Loucy (cell line): Measurements from ENCODE around the gene TMEM43.

Source experiments
- H2AFZ ChIP-seq: fragments of 200-600 bp; sonication (generic); 2 replicates; pipeline ENCODE4 v1.6.0; 2016; ENCODE audit warnings: antibody characterized with exemption, mild to moderate bottlenecking, low read length, moderate library complexity
- H3F3A ChIP-seq: fragments of 200-600 bp; 2 replicates; pipeline ENCODE4 v1.6.0; 2016; ENCODE audit warnings: antibody characterized with exemption, low read depth, mild to moderate bottlenecking
- H3K27me3 ChIP-seq: fragments of 200-600 bp; sonication (generic); 2 replicates; pipeline ENCODE4 v1.6.1; 2014; ENCODE audit warnings: low read length, mild to moderate bottlenecking; ENCODE audit not compliant: insufficient read depth, poor library complexity, severe bottlenecking
- H3K36me3 ChIP-seq: fragments of 200-600 bp; sonication (generic); 2 replicates; pipeline ENCODE4 v1.6.1; 2016; ENCODE audit warnings: low read length; ENCODE audit not compliant: insufficient read depth
- H3K4me1 ChIP-seq: fragments of 200-600 bp; sonication (generic); 2 replicates; pipeline ENCODE4 v1.5.1; 2014; ENCODE audit warnings: low read length, mild to moderate bottlenecking; ENCODE audit not compliant: insufficient read depth, poor library complexity, severe bottlenecking
- H3K4me2 ChIP-seq: fragments of 200-600 bp; sonication (generic); 2 replicates; pipeline ENCODE4 v1.6.0; 2014; ENCODE audit warnings: antibody characterized with exemption, low read length, low read depth, mild to moderate bottlenecking; ENCODE audit not compliant: poor library complexity, severe bottlenecking
- H3K4me3 ChIP-seq: fragments of 200-600 bp; sonication (generic); 2 replicates; pipeline ENCODE4 v1.5.1; 2014; ENCODE audit warnings: low read length, mild to moderate bottlenecking, mixed read lengths; ENCODE audit not compliant: poor library complexity, severe bottlenecking
- H3K79me2 ChIP-seq: fragments of 200-600 bp; sonication (generic); 2 replicates; pipeline ENCODE4 v1.6.1; 2014; ENCODE audit warnings: low read length; ENCODE audit not compliant: insufficient read depth
- H3K9ac ChIP-seq: fragments of 200-600 bp; sonication (generic); 2 replicates; pipeline ENCODE4 v1.6.0; 2014; ENCODE audit warnings: mild to moderate bottlenecking, low read depth, low read length, moderate library complexity; ENCODE audit not compliant: poor library complexity, severe bottlenecking
- H3K9me2 ChIP-seq: fragments of 200-600 bp; sonication (generic); replicated peaks from 2 replicates; pipeline ENCODE4 v1.6.1; 2016; ENCODE audit warnings: low read depth, low read length, mixed read lengths
- H3K9me3 ChIP-seq: fragments of 200-600 bp; sonication (generic); 2 replicates; pipeline ENCODE4 v1.6.1; 2014; ENCODE audit warnings: mild to moderate bottlenecking, antibody characterized with exemption, low read length, low read depth; ENCODE audit not compliant: insufficient read depth
- H4K20me1 ChIP-seq: fragments of 200-600 bp; sonication (generic); 2 replicates; pipeline ENCODE4 v1.6.0; 2014; ENCODE audit warnings: antibody characterized with exemption, low read length, mild to moderate bottlenecking; ENCODE audit not compliant: insufficient read depth, poor library complexity, severe bottlenecking
- EZH2phosphoT487 ChIP-seq: fragments of 200-600 bp; IDR thresholded peaks from 2 replicates; pipeline ENCODE4 v1.6.1; 2018; ENCODE audit warnings: antibody characterized with exemption, mild to moderate bottlenecking, moderate library complexity, borderline replicate concordance
- TF ChIP-seq, protein P1 (sequence below): fragments of 200-600 bp; sonication (generic); conservative IDR thresholded peaks from 2 replicates; pipeline ENCODE4 v1.5.1; 2014; ENCODE audit warnings: mild to moderate bottlenecking, antibody characterized with exemption, low read length

Gene TMEM43

DNA sequence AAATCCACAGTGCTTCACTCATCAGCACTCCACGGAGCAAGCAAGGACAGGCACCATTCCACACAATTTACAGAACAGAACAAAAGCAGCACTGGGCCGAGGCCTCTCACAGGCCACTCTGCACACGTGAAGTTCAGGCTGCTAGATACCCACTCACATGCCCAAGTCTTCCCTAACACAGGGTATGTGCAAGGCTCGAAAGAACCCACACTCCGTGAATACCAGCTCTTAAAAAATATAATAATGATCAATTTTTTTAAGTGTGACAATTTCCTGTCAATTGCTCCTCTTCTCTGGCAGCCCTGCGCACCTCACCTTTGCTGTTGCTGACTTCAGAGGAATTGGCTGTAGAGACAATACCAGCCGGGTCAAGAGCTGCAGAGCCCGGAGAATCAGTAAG, 34.6 kb downstream of the TMEM43 start:
- TF ChIP-seq, protein P1, sequence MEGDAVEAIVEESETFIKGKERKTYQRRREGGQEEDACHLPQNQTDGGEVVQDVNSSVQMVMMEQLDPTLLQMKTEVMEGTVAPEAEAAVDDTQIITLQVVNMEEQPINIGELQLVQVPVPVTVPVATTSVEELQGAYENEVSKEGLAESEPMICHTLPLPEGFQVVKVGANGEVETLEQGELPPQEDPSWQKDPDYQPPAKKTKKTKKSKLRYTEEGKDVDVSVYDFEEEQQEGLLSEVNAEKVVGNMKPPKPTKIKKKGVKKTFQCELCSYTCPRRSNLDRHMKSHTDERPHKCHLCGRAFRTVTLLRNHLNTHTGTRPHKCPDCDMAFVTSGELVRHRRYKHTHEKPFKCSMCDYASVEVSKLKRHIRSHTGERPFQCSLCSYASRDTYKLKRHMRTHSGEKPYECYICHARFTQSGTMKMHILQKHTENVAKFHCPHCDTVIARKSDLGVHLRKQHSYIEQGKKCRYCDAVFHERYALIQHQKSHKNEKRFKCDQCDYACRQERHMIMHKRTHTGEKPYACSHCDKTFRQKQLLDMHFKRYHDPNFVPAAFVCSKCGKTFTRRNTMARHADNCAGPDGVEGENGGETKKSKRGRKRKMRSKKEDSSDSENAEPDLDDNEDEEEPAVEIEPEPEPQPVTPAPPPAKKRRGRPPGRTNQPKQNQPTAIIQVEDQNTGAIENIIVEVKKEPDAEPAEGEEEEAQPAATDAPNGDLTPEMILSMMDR, result no peak
- no peak for TF ChIP-seq EZH2phosphoT487
- H3K36me3 ChIP-seq, result peaks cover 72% of the 10 kb centered on the region

DNA sequence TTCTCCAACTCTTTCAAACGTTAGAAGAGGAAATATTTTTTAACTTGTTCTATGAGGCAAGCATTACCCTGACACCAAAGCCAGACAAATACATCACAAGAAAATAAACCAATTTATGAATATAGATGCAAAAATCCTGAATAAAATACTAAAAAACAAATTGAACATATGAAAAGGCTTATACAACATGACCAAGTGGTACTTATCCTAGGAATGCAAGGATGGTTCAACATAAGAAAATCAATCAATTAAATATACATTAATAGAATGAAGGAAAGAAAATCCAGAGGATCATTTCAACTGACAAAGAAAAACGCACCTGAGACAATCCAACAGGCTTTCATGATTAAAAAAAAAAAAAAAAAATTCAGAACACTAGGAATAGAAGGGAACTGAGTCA, 36.4 kb downstream of the TMEM43 start:
- Histone ChIP-seq H3K9me2 (no peaks in the 10 kb centered on the region), H3K36me3 (peaks cover 77% of the 10 kb centered on the region), H2AFZ (no peak overlapping the region), H3F3A (no peaks in the 10 kb centered on the region), H3K9me3 (peaks cover 7% of the 10 kb centered on the region; the same call in 1 of the 2 replicates), H3K9ac (no peak overlapping the region), H4K20me1 (no peaks in the 10 kb centered on the region), H3K4me1 (no peaks in the 10 kb centered on the region), H3K4me3 (no peak overlapping the region), H3K4me2 (no peak overlapping the region), H3K27me3 (no peaks in the 10 kb centered on the region), H3K79me2 (no peaks in the 10 kb centered on the region)
- TF ChIP-seq, protein P1, result no peak
- TF ChIP-seq EZH2phosphoT487, result no peak

More for the DNA sequence above, 34.6 kb downstream of the TMEM43 start:
- Histone ChIP-seq H2AFZ (no peak overlapping the region), H4K20me1 (no peaks in the 10 kb centered on the region), H3K79me2 (no peaks in the 10 kb centered on the region), H3K9ac (no peak overlapping the region), H3K4me3 (no peak overlapping the region), H3K9me3 (peaks cover 7% of the 10 kb centered on the region; the same call in 1 of the 2 replicates), H3F3A (no peaks in the 10 kb centered on the region), H3K4me1 (no peaks in the 10 kb centered on the region), H3K27me3 (no peaks in the 10 kb centered on the region), H3K9me2 (no peaks in the 10 kb centered on the region), H3K4me2 (no peak overlapping the region)

DNA sequence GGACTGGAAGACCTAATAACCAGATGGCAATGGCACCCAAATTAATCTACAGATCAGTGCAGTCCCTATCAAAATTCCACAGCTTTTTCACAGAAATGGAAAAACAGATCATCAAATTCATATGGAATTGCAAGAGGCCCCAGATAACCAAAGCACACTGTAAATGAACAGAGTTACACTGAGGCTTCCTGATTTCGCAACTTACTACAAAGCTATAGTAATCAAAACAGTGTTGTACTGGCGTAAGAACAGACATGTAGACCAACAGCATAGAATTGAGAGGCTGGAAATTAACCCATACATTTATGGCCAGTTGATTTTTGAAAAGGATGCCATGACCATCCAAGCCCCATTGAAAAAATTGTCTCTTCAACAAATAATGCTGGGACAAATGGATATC, 37.3 kb downstream of the TMEM43 start:
- no peaks in the 10 kb centered on the region for H3K79me2 ChIP-seq
- H3K27me3 ChIP-seq, result no peaks in the 10 kb centered on the region

More for the DNA sequence above, 37.3 kb downstream of the TMEM43 start:
- Histone ChIP-seq H3K9me3 (peaks cover 7% of the 10 kb centered on the region; the same call in 1 of the 2 replicates), H3K4me1 (no peaks in the 10 kb centered on the region), H3F3A (no peaks in the 10 kb centered on the region), H3K4me3 (no peak overlapping the region), H2AFZ (no peak overlapping the region), H3K36me3 (peaks cover 79% of the 10 kb centered on the region), H3K4me2 (no peak overlapping the region), H3K9ac (no peak overlapping the region), H4K20me1 (no peaks in the 10 kb centered on the region), H3K9me2 (no peaks in the 10 kb centered on the region)
- TF ChIP-seq, protein P1, result no peak
- TF ChIP-seq EZH2phosphoT487, result no peak
